Keratinocyte (primary cell): ENCODE results near the gene MDFIC2. TPM values are rescaled to one million over a fixed set of nuclear protein-coding genes. Genes with fewer than 3 reads are reported as not detected.

Experiments
- DNase-seq: peaks from one replicate; pipeline ENCODE4 v3.0.0-alpha.2; 2011; ENCODE audit warnings: low read depth, missing footprints, low spot score
- FAIRE-seq: peaks from 2 replicates; lab custom pipeline; 2011; peaks lifted over from hg19 to GRCh38; lab: Jason Lieb, UNC
- H2AFZ ChIP-seq: 2 replicates; pipeline ENCODE4 v1.6.0; 2012; ENCODE audit warnings: low read length, control low read depth, inconsistent platforms; ENCODE audit not compliant: control insufficient read depth
- H3K27ac ChIP-seq: 2 replicates; pipeline ENCODE4 v1.5.1; 2011; ENCODE audit warnings: low read length; ENCODE audit not compliant: control insufficient read depth, insufficient read depth
- H3K27me3 ChIP-seq: 3 replicates; pipeline ENCODE4 v1.6.0; 2011; ENCODE audit warnings: low read length; ENCODE audit not compliant: control insufficient read depth, insufficient read depth; ENCODE audit errors: extremely low read depth
- H3K36me3 ChIP-seq, 2 experiments: 2 replicates in 1 of 2; 3 replicates in 1 of 2; pipeline ENCODE4 v1.5.1; 2011; ENCODE audit warnings: low read length in 2 of 2, mild to moderate bottlenecking in 1 of 2; ENCODE audit not compliant: control insufficient read depth in 2 of 2, insufficient read depth in 2 of 2; ENCODE audit errors: extremely low read depth in 1 of 2
- H3K4me1 ChIP-seq: 3 replicates; pipeline ENCODE4 v1.5.1; 2011; ENCODE audit warnings: low read length; ENCODE audit not compliant: control insufficient read depth, insufficient read depth; ENCODE audit errors: extremely low read depth
- H3K4me2 ChIP-seq: 3 replicates; pipeline ENCODE4 v1.6.0; 2011; ENCODE audit warnings: low read depth, low read length; ENCODE audit not compliant: control insufficient read depth, insufficient read depth; ENCODE audit errors: extremely low read depth
- H3K4me3 ChIP-seq, 3 experiments: fragments of 200-600 bp in 1 of 3; sonication (generic) in 1 of 3; 2 replicates in 2 of 3; 3 replicates in 1 of 3; pipeline ENCODE4 v1.5.1; 2011 to 2016; ENCODE audit warnings: low read length in 3 of 3, mild to moderate bottlenecking in 3 of 3, control low read depth in 2 of 3, inconsistent platforms in 1 of 3, low read depth in 1 of 3, mixed read lengths in 1 of 3, mixed run types in 1 of 3, moderate library complexity in 1 of 3; ENCODE audit not compliant: control insufficient read depth in 2 of 3, insufficient read depth in 2 of 3; ENCODE audit errors: extremely low read depth in 1 of 3
- H3K79me2 ChIP-seq: 2 replicates; pipeline ENCODE4 v1.6.0; 2012; ENCODE audit warnings: low read length; ENCODE audit not compliant: control insufficient read depth, insufficient read depth
- H3K9ac ChIP-seq: 3 replicates; pipeline ENCODE4 v1.6.0; 2011; ENCODE audit warnings: low read length; ENCODE audit not compliant: control insufficient read depth, insufficient read depth; ENCODE audit errors: extremely low read depth
- H3K9me1 ChIP-seq: 3 replicates; pipeline ENCODE4 v1.6.0; 2011; ENCODE audit warnings: low read length; ENCODE audit not compliant: control insufficient read depth, insufficient read depth; ENCODE audit errors: extremely low read depth
- H3K9me3 ChIP-seq: 2 replicates; pipeline ENCODE4 v1.5.1; 2012; ENCODE audit warnings: low read depth, low read length; ENCODE audit not compliant: control insufficient read depth
- H4K20me1 ChIP-seq: 3 replicates; pipeline ENCODE4 v1.6.0; 2011; ENCODE audit warnings: low read length; ENCODE audit not compliant: control insufficient read depth, insufficient read depth; ENCODE audit errors: extremely low read depth
- CTCF ChIP-seq, 3 experiments: IDR thresholded peaks in 1 of 3; conservative IDR thresholded peaks in 1 of 3; optimal IDR thresholded peaks in 1 of 3; 2 replicates in 2 of 3; 3 replicates in 1 of 3; pipeline versions ENCODE3 to v1.5.1; 2011; ENCODE audit warnings: low read length in 3 of 3, mild to moderate bottlenecking in 3 of 3, moderate library complexity in 2 of 3, control low read depth in 1 of 3, inconsistent platforms in 1 of 3; ENCODE audit not compliant: insufficient read depth in 2 of 3; ENCODE audit errors: extremely low read depth in 1 of 3
- EZH2 ChIP-seq: IDR thresholded peaks from one replicate; pipeline ENCODE4 v1.6.1; 2012; ENCODE audit warnings: inconsistent platforms, mild to moderate bottlenecking, low read length, moderate library complexity
- dilution Hi-C: fragments of 300-500 bp; cut with MboI; formaldehyde crosslinking; loops from one replicate; pipeline ENCODE4 v1.7.0; 2020; ENCODE audit warnings: low sequenced_read_pairs; ENCODE audit not compliant: extremely low pct_ligation_motif_present
- polyA plus RNA-seq, 5 experiments: library from polyadenylated mRNA; depleted of rRNA in 3 of 5; stranded (reverse) in 3 of 5; stranded (forward) in 1 of 5; unstranded in 1 of 5; fragments of >200 nt; gene quantifications; 1 replicate in 1 of 5; 2 replicates in 3 of 5; 3 replicates in 1 of 5; pipeline versions ENCODE4 v1.2.1 to v1.2.3, GENCODE V29; 2011 to 2012; ENCODE audit warnings: missing spikeins in 2 of 5, low read depth in 1 of 5, low replicate concordance in 1 of 5

Gene MDFIC2
- polyA plus RNA-seq, 1 donor (not counting 4 experiments of a cell fraction or from before 2014, with no cell fraction given): not detected

DNA sequence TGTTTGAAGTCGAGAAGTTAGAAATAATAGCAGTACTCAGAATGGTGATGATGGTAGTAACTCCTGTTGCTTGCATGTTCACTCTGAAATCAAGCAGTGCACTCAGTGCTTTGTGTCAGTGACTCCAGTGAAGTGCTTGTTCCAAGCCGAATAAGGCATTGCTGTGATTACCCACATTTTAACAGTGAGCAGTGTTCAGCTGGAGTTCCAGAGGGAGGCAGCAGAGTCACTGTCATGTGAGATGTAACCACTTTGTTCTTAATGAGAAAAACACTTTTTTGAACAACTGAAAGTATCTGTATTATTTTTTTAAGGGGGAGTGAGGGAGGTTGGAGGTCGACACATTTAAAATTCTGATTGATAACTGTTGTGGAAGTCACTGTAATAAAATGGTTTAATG, 3.7 kb downstream of the MDFIC2 start:
- no peaks in the 10 kb centered on the region for H3K9me1 ChIP-seq
- TF ChIP-seq CTCF (optimal IDR thresholded peaks at IDR 0.05 in 1 of 3, IDR thresholded peaks at IDR 0.05 in 1 of 3, conservative IDR thresholded peaks at IDR 0.05 in 1 of 3; ENCODE audit: extremely low read depth in 1 of 3, insufficient read depth in 2 of 3, low read length in 3 of 3): peak in 1 of 3 experiments; percentile 54
- no peak for TF ChIP-seq EZH2
- H3K9me3 ChIP-seq: no peaks in the 10 kb centered on the region
- dilution Hi-C loops: no loop called here
- H3K27me3 ChIP-seq: no peaks in the 10 kb centered on the region
- no peak for FAIRE-seq
- H3K4me3 ChIP-seq: no peak overlapping the region
- H4K20me1 ChIP-seq: no peaks in the 10 kb centered on the region
- no peak overlapping the region for H3K4me2 ChIP-seq
- H3K4me1 ChIP-seq: no peaks in the 10 kb centered on the region
- no peaks in the 10 kb centered on the region for H3K36me3 ChIP-seq
- no peaks in the 10 kb centered on the region for H3K79me2 ChIP-seq
- no peak for DNase-seq
- no peak overlapping the region for H2AFZ ChIP-seq
- H3K9ac ChIP-seq: no peak overlapping the region
- no peak overlapping the region for H3K27ac ChIP-seq

DNA sequence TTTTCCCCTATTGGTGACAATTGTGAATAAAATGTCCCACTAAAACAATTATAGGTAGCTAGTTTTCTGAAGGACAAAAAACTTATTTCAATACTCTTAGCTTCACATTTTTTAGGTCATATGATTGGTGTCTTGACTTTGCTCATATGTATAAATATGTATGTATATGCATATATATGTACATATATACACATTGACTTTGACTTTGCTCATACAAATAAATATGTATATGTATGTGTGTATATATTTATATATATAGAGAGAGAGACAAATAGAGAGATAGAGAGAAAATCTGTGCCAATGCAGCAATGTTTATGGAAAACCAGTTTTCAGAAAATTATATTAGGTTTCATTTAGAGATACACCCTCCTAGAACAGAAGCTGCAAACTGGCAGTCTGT, 5.7 kb downstream of the MDFIC2 start:
- Histone ChIP-seq H2AFZ (no peak overlapping the region), H3K4me1 (no peaks in the 10 kb centered on the region), H3K79me2 (no peaks in the 10 kb centered on the region), H3K36me3 (no peaks in the 10 kb centered on the region), H3K4me2 (no peak overlapping the region), H3K9me3 (no peaks in the 10 kb centered on the region), H4K20me1 (no peaks in the 10 kb centered on the region), H3K9ac (no peak overlapping the region), H3K27ac (no peak overlapping the region), H3K27me3 (no peaks in the 10 kb centered on the region), H3K9me1 (no peaks in the 10 kb centered on the region), H3K4me3 (no peak overlapping the region)
- no peak for DNase-seq
- TF ChIP-seq EZH2: no peak
- no peak for TF ChIP-seq CTCF (optimal IDR thresholded peaks at IDR 0.05 in 1 of 3, IDR thresholded peaks at IDR 0.05 in 1 of 3, conservative IDR thresholded peaks at IDR 0.05 in 1 of 3; ENCODE audit: extremely low read depth in 1 of 3, insufficient read depth in 2 of 3, low read length in 3 of 3)
- no peak for FAIRE-seq
- dilution Hi-C loops: no loop called here
